ENCODE measurements around the gene LMOD3. TPM values are rescaled to one million over a fixed set of nuclear protein-coding genes. Genes with fewer than 3 reads are reported as not detected.

Gene LMOD3
- total and polyA plus RNA-seq, 2 of the 8 experiments (the other 6 are each of a cell fraction or from before 2014, with no cell fraction given), result not detected

DNA sequence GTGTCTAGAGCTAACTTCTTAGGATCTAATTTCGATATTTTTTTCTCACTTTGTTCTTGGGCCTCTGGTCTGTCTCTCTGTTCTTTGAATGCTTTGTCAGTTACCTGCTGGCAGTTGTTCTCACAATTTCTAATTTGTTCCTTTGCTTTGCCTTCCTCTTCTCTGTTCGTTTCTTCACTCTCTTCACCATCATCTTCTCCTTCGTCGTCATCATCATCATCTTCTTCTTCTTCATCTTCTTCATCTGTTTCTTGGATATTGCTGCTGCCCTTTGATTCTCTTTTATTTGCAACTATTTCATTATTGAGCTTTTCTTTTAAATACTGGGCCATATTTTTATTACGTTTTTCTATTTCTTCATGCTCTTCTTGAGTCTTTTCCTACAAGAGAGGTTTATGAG is 2.7 kb downstream of the LMOD3 start (continued):
- TF ChIP-seq, protein P1, sequence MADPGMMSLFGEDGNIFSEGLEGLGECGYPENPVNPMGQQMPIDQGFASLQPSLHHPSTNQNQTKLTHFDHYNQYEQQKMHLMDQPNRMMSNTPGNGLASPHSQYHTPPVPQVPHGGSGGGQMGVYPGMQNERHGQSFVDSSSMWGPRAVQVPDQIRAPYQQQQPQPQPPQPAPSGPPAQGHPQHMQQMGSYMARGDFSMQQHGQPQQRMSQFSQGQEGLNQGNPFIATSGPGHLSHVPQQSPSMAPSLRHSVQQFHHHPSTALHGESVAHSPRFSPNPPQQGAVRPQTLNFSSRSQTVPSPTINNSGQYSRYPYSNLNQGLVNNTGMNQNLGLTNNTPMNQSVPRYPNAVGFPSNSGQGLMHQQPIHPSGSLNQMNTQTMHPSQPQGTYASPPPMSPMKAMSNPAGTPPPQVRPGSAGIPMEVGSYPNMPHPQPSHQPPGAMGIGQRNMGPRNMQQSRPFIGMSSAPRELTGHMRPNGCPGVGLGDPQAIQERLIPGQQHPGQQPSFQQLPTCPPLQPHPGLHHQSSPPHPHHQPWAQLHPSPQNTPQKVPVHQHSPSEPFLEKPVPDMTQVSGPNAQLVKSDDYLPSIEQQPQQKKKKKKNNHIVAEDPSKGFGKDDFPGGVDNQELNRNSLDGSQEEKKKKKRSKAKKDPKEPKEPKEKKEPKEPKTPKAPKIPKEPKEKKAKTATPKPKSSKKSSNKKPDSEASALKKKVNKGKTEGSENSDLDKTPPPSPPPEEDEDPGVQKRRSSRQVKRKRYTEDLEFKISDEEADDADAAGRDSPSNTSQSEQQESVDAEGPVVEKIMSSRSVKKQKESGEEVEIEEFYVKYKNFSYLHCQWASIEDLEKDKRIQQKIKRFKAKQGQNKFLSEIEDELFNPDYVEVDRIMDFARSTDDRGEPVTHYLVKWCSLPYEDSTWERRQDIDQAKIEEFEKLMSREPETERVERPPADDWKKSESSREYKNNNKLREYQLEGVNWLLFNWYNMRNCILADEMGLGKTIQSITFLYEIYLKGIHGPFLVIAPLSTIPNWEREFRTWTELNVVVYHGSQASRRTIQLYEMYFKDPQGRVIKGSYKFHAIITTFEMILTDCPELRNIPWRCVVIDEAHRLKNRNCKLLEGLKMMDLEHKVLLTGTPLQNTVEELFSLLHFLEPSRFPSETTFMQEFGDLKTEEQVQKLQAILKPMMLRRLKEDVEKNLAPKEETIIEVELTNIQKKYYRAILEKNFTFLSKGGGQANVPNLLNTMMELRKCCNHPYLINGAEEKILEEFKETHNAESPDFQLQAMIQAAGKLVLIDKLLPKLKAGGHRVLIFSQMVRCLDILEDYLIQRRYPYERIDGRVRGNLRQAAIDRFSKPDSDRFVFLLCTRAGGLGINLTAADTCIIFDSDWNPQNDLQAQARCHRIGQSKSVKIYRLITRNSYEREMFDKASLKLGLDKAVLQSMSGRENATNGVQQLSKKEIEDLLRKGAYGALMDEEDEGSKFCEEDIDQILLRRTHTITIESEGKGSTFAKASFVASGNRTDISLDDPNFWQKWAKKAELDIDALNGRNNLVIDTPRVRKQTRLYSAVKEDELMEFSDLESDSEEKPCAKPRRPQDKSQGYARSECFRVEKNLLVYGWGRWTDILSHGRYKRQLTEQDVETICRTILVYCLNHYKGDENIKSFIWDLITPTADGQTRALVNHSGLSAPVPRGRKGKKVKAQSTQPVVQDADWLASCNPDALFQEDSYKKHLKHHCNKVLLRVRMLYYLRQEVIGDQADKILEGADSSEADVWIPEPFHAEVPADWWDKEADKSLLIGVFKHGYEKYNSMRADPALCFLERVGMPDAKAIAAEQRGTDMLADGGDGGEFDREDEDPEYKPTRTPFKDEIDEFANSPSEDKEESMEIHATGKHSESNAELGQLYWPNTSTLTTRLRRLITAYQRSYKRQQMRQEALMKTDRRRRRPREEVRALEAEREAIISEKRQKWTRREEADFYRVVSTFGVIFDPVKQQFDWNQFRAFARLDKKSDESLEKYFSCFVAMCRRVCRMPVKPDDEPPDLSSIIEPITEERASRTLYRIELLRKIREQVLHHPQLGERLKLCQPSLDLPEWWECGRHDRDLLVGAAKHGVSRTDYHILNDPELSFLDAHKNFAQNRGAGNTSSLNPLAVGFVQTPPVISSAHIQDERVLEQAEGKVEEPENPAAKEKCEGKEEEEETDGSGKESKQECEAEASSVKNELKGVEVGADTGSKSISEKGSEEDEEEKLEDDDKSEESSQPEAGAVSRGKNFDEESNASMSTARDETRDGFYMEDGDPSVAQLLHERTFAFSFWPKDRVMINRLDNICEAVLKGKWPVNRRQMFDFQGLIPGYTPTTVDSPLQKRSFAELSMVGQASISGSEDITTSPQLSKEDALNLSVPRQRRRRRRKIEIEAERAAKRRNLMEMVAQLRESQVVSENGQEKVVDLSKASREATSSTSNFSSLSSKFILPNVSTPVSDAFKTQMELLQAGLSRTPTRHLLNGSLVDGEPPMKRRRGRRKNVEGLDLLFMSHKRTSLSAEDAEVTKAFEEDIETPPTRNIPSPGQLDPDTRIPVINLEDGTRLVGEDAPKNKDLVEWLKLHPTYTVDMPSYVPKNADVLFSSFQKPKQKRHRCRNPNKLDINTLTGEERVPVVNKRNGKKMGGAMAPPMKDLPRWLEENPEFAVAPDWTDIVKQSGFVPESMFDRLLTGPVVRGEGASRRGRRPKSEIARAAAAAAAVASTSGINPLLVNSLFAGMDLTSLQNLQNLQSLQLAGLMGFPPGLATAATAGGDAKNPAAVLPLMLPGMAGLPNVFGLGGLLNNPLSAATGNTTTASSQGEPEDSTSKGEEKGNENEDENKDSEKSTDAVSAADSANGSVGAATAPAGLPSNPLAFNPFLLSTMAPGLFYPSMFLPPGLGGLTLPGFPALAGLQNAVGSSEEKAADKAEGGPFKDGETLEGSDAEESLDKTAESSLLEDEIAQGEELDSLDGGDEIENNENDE (IDR thresholded peaks at IDR 0.05; ENCODE audit: insufficient replicate concordance, low read length), result no peak
- TF ChIP-seq RAD21 (IDR thresholded peaks at IDR 0.05 in 1 of 2, conservative IDR thresholded peaks at IDR 0.05 in 1 of 2; ENCODE audit: low read depth in 2 of 2, low read length in 2 of 2) (no peak), ZNF274 (IDR thresholded peaks at IDR 0.05; ENCODE audit: borderline replicate concordance, extremely low read depth, low read length) (no peak), SUZ12 (IDR thresholded peaks at IDR 0.05; ENCODE audit: low read length) (no peak), CTBP2 (IDR thresholded peaks at IDR 0.05; ENCODE audit: borderline replicate concordance, insufficient read depth, insufficient read length, low read length) (no peak)
- TF ChIP-seq, protein P2, sequence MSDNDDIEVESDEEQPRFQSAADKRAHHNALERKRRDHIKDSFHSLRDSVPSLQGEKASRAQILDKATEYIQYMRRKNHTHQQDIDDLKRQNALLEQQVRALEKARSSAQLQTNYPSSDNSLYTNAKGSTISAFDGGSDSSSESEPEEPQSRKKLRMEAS (IDR thresholded peaks at IDR 0.05), result no peak

Measured in H1 (cell line).